Large intestine (tissue), 3 donors: Measurements from ENCODE around the gene TSPAN10. TPM values are rescaled to one million over a fixed set of nuclear protein-coding genes. Genes with fewer than 3 reads are reported as not detected.

Experiments used
- DNase-seq, 2 donors: peaks; one replicate each; pipeline versions ENCODE4 v3.0.0 to v3.0.0-alpha.2; 2013
- H3K27ac ChIP-seq: one replicate; pipeline ENCODE4 v1.5.1; 2013; ENCODE audit warnings: low read length
- H3K27me3 ChIP-seq: 2 replicates; pipeline ENCODE4 v1.6.1; 2013; ENCODE audit warnings: low read length; ENCODE audit not compliant: control insufficient read depth, insufficient read depth
- H3K36me3 ChIP-seq: 2 replicates; pipeline ENCODE4 v1.6.1; 2013; ENCODE audit warnings: low read length; ENCODE audit not compliant: control insufficient read depth, insufficient read depth
- H3K4me1 ChIP-seq: one replicate; pipeline ENCODE4 v1.6.1; 2013; ENCODE audit warnings: low read length; ENCODE audit not compliant: control insufficient read depth, insufficient read depth
- H3K4me3 ChIP-seq: one replicate; pipeline ENCODE4 v1.5.1; 2013; ENCODE audit warnings: low read length
- H3K9me3 ChIP-seq: one replicate; pipeline ENCODE4 v1.6.1; 2013; ENCODE audit warnings: mild to moderate bottlenecking, low read depth, low read length, moderate library complexity; ENCODE audit not compliant: control insufficient read depth
- WGBS: methylation state at CpG from one replicate; pipeline ENCODE4 v1.1.5; 2013; ENCODE audit warnings: low lambda C conversion rate; ENCODE audit not compliant: insufficient coverage; 5-methylcytosine and 5-hydroxymethylcytosine counted together
- polyA plus RNA-seq: library from polyadenylated mRNA; unstranded; fragments of 120-200 nt; gene quantifications from one replicate; pipeline ENCODE4 v1.2.1, GENCODE V29; 2013

Gene TSPAN10
- polyA plus RNA-seq, 1 donor = 1.2 TPM

GRCh38 chr17:81648013-81648706 lies 11.2 kb downstream of the TSPAN10 start:
- H3K27ac ChIP-seq = no peak overlapping the region
- H3K4me1 ChIP-seq = no peaks in the 10 kb centered on the region
- H3K4me3 ChIP-seq = no peak overlapping the region
- peaks cover 14% of the 10 kb centered on the region for H3K9me3 ChIP-seq
- no peaks in the 10 kb centered on the region for H3K36me3 ChIP-seq
- DNase-seq = no peak
- H3K27me3 ChIP-seq = peaks cover 33% of the 10 kb centered on the region
- no CpG with 5 or more reads among the region's 78 CpGs for WGBS

GRCh38 chr17:81648707-81649085 lies 11.7 kb downstream of the TSPAN10 start:
- H3K9me3 ChIP-seq = peaks cover 14% of the 10 kb centered on the region
- H3K27me3 ChIP-seq = peaks cover 38% of the 10 kb centered on the region
- H3K36me3 ChIP-seq = no peaks in the 10 kb centered on the region
- H3K4me1 ChIP-seq = no peaks in the 10 kb centered on the region
- no CpG with 5 or more reads among the region's 14 CpGs for WGBS
- H3K27ac ChIP-seq = no peak overlapping the region
- no peak for DNase-seq
- H3K4me3 ChIP-seq = no peak overlapping the region

GRCh38 chr17:81650951-81651350 lies 14.0 kb downstream of the TSPAN10 start:
- Histone ChIP-seq H3K27me3 (peaks cover 39% of the 10 kb centered on the region), H3K4me3 (no peak overlapping the region), H3K36me3 (no peaks in the 10 kb centered on the region), H3K4me1 (no peaks in the 10 kb centered on the region), H3K27ac (no peak overlapping the region), H3K9me3 (peaks cover 14% of the 10 kb centered on the region)
- DNase-seq = no peak
- no CpG with 5 or more reads among the region's 9 CpGs for WGBS

- peaks cover 39% of the 10 kb centered on the region for H3K27me3 ChIP-seq
- no peak overlapping the region for H3K27ac ChIP-seq
- H3K9me3 ChIP-seq = peaks cover 14% of the 10 kb centered on the region
- no peak for DNase-seq
- no peak overlapping the region for H3K4me3 ChIP-seq
- no peaks in the 10 kb centered on the region for H3K36me3 ChIP-seq
- no CpG with 5 or more reads among the region's 10 CpGs for WGBS
- no peaks in the 10 kb centered on the region for H3K4me1 ChIP-seq
These were observed 14.7 kb downstream of the TSPAN10 start for GRCh38 chr17:81651692-81652091.

GRCh38 chr17:81652906-81653771 lies 16.1 kb downstream of the TSPAN10 start:
- DNase-seq = no peak
- Histone ChIP-seq H3K4me1 (no peaks in the 10 kb centered on the region), H3K9me3 (peaks cover 11% of the 10 kb centered on the region), H3K36me3 (no peaks in the 10 kb centered on the region), H3K27me3 (peaks cover 26% of the 10 kb centered on the region), H3K4me3 (peak overlapping the region; percentile 26), H3K27ac (no peak overlapping the region)
- WGBS = 20% methylated on average over 4 of the region's 27 CpGs

GRCh38 chr17:81655378-81656117 lies 18.6 kb downstream of the TSPAN10 start:
- no peaks in the 10 kb centered on the region for H3K9me3 ChIP-seq
- H3K4me1 ChIP-seq = no peaks in the 10 kb centered on the region
- no peaks in the 10 kb centered on the region for H3K36me3 ChIP-seq
- H3K27me3 ChIP-seq = peaks cover 10% of the 10 kb centered on the region
- WGBS = no CpG with 5 or more reads among the region's 18 CpGs
- H3K4me3 ChIP-seq = no peak overlapping the region
- no peak for DNase-seq
- H3K27ac ChIP-seq = no peak overlapping the region

GRCh38 chr17:81656118-81656743 lies 19.2 kb downstream of the TSPAN10 start, which contains the start of gene PDE6G:
TSS of gene PDE6G (minus strand) at chr17:81656542. CDS start at chr17:81653305, 3,237 bp downstream.
- WGBS = no CpG with 5 or more reads among the region's 15 CpGs
- no peak for DNase-seq
- H3K9me3 ChIP-seq = no peaks in the 10 kb centered on the region
- H3K4me1 ChIP-seq = no peaks in the 10 kb centered on the region
- no peak within 1 kb of the TSS for H3K27ac ChIP-seq
- H3K36me3 ChIP-seq = no peaks in the 10 kb centered on the region
- peaks cover 10% of the 10 kb centered on the region for H3K27me3 ChIP-seq
- no peak within 1 kb of the TSS for H3K4me3 ChIP-seq

- WGBS = no CpG with 5 or more reads among the region's 4 CpGs
- no peaks in the 10 kb centered on the region for H3K4me1 ChIP-seq
- peaks cover 10% of the 10 kb centered on the region for H3K27me3 ChIP-seq
- H3K36me3 ChIP-seq = no peaks in the 10 kb centered on the region
- DNase-seq = no peak
- no peaks in the 10 kb centered on the region for H3K9me3 ChIP-seq
- no peak overlapping the region for H3K4me3 ChIP-seq
- no peak overlapping the region for H3K27ac ChIP-seq
These were observed 19.8 kb downstream of the TSPAN10 start for GRCh38 chr17:81656835-81657234.

- Histone ChIP-seq H3K27ac (no peak overlapping the region), H3K27me3 (no peaks in the 10 kb centered on the region), H3K36me3 (no peaks in the 10 kb centered on the region), H3K4me1 (no peaks in the 10 kb centered on the region), H3K4me3 (no peak overlapping the region), H3K9me3 (no peaks in the 10 kb centered on the region)
- no peak for DNase-seq
- no CpG with 5 or more reads among the region's 5 CpGs for whole genome bisulfite sequencing
These were observed 22.0 kb downstream of the TSPAN10 start for GRCh38 chr17:81659038-81659437.

- no peak for DNase-seq
- WGBS = 100% methylated on average over 1 of the region's 9 CpGs
- Histone ChIP-seq H3K4me3 (no peak overlapping the region), H3K27ac (no peak overlapping the region), H3K4me1 (peaks cover 4% of the 10 kb centered on the region), H3K27me3 (no peaks in the 10 kb centered on the region), H3K36me3 (peaks cover 3% of the 10 kb centered on the region), H3K9me3 (peaks cover 3% of the 10 kb centered on the region)
These were observed 23.4 kb downstream of the TSPAN10 start for GRCh38 chr17:81660441-81660840.
